ENCODE data around the gene AFF2. TPM values are rescaled to one million over a fixed set of nuclear protein-coding genes. Genes with fewer than 3 reads are reported as not detected.

Gene AFF2
- under 0.01 and 0.02 TPM in 2 replicates for total RNA-seq (2014; rRNA removed; shearing (Covaris generic))

GRCh38 chrX:148500423-148501385 is at the start of gene AFF2:
Gene AFF2 (plus strand): TSS chrX:148500617. CDS start chrX:148501098, 481 bp downstream.
- no peak for DNase-seq (ENCODE audit: low spot score)

GRCh38 chrX:148457279-148457678 is 43.1 kb upstream of the AFF2 start:
- DNase-seq (ENCODE audit: low spot score): no peak

- no peak for DNase-seq (ENCODE audit: low spot score)
These were observed 41.1 kb upstream of the AFF2 start for GRCh38 chrX:148459343-148459742.

GRCh38 chrX:148466292-148466691 is 34.1 kb upstream of the AFF2 start:
- DNase-seq (ENCODE audit: low spot score): no peak

GRCh38 chrX:148470324-148470723 is 30.1 kb upstream of the AFF2 start:
- DNase-seq (ENCODE audit: low spot score): no peak

- DNase-seq (ENCODE audit: low spot score): no peak
These were observed 26.4 kb upstream of the AFF2 start for GRCh38 chrX:148474030-148474429.

- no peak for DNase-seq (ENCODE audit: low spot score)
These were observed 8.4 kb upstream of the AFF2 start for GRCh38 chrX:148492057-148492456.

DNA sequence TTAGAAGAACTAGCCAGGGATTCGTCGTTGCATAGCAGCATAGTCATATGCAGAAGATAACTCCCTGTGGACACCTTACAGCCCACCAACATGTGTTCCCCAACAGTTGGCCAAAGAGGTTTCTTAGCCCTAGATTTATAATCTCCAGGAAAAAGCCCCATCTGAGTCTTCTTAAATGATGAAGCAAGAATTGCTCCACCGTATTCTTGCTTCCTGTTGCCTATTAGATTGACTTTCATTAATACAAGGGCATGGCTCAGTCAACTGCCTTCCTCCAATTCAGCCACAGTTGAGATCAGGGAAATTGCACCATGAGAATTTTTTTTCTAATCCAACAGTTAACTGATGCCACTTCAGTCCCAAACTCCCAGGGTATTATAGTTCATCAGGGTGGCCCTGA is 5.2 kb upstream of the AFF2 start:
- DNase-seq (ENCODE audit: low spot score): no peak

DNA sequence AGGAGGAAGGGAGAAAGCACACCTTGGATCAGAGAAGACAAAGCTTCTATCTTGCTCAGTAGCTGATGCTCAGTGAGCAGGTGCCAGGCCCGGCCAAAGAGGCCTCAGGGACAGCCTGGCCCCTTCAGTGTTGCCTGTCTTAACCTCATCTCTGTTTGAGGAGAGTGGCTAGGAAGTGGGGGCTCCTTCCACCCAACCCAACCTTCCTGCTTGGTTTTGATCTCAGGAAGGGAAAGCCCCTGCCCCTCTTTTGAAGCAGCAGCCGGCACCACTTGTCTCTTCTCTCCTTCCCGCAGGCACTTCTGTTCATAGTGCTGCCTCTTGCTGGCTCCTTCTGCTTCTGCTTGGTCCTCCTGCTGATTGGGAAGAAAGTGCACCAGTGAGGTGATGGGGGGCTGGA is 2.4 kb upstream of the AFF2 start:
- DNase-seq (ENCODE audit: low spot score): no peak

GRCh38 chrX:148499638-148500422 is 587 bp upstream of the AFF2 start:
- DNase-seq (ENCODE audit: low spot score): no peak

DNA sequence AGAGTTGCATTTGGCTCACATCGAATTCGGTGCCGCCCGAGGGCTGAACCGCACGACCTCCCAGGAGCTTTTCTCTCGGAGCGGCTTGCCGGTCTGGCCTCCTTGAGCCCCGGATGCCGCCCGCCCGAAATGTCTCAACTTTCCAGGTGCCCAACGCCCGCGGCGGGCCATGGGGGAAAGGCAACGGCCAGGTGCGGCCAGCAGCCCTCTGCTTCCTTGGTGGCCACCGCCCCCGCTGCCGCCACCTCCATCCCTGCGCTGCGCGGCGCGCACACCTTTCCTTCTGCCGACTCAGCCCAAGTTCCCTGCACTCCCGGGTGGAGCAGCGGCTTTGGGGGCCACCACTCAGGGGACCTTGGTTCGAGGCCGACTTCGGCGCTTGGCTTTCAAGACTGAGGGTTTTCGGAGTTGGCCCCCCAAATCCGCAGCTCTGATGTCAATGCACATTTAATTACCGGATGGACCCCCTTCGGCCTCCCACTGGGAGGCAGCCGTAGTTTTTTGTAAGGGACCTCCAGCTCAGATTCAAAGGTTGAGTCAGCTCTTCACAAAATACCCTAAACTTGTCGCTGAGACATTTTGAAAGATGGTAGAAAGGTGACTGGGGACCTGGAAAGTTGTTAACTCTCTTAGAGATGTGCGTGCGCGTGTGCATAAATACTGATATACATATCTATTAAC is 1.1 kb downstream of the AFF2 start:
- no peak for DNase-seq (ENCODE audit: low spot score)

GRCh38 chrX:148504506-148504905 is 4.1 kb downstream of the AFF2 start:
- no peak for DNase-seq (ENCODE audit: low spot score)

DNA sequence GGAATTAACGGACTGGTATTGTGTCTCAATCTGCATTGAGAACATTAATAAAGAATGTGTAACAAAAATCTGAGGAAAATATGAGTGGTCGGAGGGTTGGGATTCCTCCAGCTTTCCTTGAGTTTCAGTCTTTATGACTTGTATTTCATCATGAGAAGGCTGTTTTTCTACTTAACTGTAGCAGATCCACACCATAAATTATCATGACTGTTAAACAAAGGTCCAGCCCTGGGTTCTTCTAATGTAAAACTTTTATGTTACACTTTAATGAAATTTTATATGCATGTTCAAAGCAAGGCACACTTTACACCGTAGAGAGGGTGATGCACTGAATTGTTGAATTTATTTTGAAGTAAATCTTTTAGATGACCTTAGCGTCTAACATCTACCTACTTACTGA is 7.0 kb downstream of the AFF2 start:
- DNase-seq (ENCODE audit: low spot score): no peak

GRCh38 chrX:148512453-148512852 is 12.0 kb downstream of the AFF2 start:
- no peak for DNase-seq (ENCODE audit: low spot score)

- DNase-seq (ENCODE audit: low spot score): no peak
These were observed 13.2 kb downstream of the AFF2 start for GRCh38 chrX:148513661-148514060.

DNA sequence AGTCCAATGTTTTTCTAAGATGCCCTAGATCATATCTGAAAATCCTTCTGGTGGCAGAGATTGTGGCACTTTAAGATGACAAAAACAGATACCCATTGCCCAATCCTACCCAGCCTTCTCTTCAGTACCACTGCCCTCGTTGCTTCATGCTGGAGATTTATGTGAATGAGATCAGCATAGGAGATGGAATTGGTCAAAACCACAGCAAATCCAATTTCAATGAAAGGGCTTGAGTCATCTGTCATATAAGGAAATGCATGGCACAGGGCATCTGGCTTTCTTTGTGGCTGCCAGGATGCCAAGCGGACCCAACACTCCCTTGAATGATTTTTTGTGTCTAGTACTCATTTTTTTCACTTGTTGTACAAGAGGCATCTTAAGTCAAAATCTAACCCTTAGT is 16.8 kb downstream of the AFF2 start:
- peak; percentile 71 for DNase-seq (ENCODE audit: low spot score)

- DNase-seq (ENCODE audit: low spot score): no peak
These were observed 21.6 kb downstream of the AFF2 start for GRCh38 chrX:148522006-148522405.

DNA sequence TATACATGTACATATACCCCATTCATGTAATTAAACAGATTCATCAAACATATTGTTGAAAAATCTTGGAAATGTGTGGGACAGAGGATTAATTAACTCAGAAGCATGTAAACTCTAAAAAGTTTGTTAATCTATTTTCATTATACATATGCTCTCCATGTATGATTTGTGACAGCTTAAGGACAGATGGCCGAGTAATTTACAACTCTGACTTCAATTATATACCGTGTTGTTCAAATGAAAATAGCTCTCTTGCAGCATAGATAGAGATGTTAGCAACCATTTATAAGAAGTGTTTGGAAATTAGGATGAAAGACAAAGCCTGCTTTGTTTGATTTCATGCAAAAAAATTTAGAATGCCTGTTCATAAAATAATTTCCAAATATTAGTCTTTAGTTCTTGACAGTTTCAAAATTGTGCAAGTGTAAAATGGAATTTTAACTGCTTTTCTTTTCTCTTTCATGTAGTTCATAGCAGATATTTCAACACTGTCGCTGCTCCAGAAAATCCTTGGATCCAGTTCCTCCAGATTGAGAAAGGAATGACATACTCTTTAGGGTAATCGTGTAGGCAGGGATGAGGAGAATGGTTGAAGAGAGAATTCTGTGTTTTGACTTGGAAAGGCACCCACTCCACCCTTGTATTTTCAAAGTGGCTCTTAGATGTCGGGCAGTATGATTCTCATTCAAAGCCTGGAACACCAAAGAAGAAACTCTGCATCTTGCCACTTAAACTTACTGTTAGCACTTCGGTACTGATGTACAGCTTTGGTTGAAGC is 23.1 kb downstream of the AFF2 start:
- no peak for DNase-seq (ENCODE audit: low spot score)

- peak; percentile 15 for DNase-seq (ENCODE audit: low spot score)
These were observed 30.2 kb downstream of the AFF2 start for GRCh38 chrX:148530464-148531077.

GRCh38 chrX:148534291-148534690 is 33.9 kb downstream of the AFF2 start:
- no peak for DNase-seq (ENCODE audit: low spot score)

- peak; percentile 58 for DNase-seq (ENCODE audit: low spot score)
These were observed 35.2 kb downstream of the AFF2 start for GRCh38 chrX:148535639-148536038.
